GM19043 (cell line): Measurements from ENCODE around the gene C20orf144.

Experiments
- ATAC-seq: cut with Tn5 transposase; IDR thresholded peaks from one replicate; pipeline ENCODE4 v1.9.1; 2021; ENCODE audit warnings: low read depth; ENCODE audit not compliant: unreplicated experiment

C20orf144 gene

GRCh38 chr20:33649201-33649681 lies 12.9 kb upstream of the C20orf144 start:
- no peak for ATAC-seq

- ATAC-seq, result no peak
Observed at GRCh38 chr20:33650111-33650752, 11.9 kb upstream of the C20orf144 start.

DNA sequence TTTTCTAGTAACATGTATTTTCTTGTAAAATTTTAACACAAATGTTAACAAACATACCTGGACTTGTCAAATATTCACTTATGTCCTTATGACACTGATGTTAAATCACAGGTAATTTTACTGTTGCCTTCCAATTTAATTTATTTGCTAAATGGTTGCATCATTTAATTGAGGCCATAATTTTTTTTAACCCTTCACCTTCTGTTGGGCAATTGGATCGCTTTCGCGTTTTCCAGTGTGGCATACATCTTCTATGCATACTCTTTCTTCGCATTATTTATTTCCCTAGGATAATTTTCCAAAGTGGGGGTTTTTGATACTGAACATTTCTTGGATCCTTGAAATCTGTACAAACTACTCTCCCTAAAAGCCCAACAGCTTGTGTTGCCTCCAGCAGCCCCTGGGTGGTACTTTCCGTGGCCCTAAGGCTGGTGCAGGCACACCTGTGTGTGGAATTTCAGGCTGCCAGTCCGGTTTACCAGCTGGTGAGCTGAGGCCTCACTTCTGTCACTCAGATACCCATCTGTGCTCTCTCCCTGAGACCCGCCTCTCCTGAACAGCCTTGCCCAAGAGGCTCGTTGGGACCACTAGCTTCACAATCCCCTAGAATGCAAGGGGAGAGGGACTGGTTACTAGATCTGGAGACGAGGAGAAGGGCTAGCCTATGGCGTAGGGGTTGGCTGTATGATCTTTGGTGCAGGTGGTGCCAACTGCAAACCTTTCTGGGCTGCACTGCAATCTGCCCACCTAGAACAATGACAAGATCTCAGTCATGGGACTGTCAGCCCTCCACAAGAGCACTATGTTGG lies 11.2 kb upstream of the C20orf144 start:
- no peak for ATAC-seq

DNA sequence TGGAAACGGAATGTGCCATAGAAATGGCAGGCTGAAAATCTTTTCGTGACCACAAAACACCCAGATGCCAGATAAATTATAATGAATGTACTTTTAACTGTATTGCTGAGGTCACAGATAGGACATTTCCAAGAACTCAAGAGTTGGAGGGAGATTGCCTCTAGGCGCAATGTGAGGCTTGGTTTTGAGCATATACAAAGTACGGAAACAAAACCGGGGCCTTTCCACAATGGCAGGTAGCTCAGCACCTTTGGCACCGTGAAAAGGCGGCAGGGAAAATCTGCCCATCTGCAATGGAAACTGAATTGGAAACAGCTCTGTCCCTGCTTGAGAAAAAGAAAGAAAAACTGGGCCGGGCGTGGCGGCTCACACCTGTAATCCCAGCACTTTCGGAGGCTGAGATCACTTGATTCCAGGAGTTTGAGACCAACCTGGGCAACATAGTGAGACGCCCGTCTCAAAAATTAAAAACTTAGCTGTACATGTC lies 10.5 kb upstream of the C20orf144 start:
- ATAC-seq, result no peak

GRCh38 chr20:33653218-33653899 lies 8.8 kb upstream of the C20orf144 start:
- no peak for ATAC-seq

- no peak for ATAC-seq
Observed at GRCh38 chr20:33653900-33654596, 8.1 kb upstream of the C20orf144 start.

DNA sequence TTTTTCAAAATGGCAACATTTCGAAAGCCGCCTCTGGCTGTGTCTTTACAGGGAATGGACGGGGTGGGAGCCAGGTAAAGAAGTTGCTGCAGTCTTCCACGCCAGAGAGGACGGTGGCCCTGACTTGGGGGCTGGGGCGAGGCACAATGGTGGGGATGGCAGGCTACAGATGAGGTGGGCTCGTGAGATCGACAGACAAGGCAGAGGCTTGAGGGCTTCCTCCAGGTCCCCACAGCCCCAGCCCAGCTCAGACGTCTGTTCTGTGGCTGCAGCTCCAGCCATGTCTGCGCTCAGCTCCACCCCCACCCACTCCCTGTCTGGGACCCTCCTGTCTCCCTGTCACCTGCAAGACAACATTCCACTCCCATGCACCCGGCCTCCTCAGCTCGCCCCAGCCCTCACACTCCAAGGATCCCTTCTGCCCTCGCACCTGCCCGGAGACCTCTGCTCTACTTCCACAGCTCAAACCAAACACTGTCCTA lies 7.4 kb upstream of the C20orf144 start:
- no peak for ATAC-seq

GRCh38 chr20:33655164-33655563 lies 7.0 kb upstream of the C20orf144 start:
- no peak for ATAC-seq

GRCh38 chr20:33656010-33656782 lies 5.9 kb upstream of the C20orf144 start:
- ATAC-seq, result no peak

DNA sequence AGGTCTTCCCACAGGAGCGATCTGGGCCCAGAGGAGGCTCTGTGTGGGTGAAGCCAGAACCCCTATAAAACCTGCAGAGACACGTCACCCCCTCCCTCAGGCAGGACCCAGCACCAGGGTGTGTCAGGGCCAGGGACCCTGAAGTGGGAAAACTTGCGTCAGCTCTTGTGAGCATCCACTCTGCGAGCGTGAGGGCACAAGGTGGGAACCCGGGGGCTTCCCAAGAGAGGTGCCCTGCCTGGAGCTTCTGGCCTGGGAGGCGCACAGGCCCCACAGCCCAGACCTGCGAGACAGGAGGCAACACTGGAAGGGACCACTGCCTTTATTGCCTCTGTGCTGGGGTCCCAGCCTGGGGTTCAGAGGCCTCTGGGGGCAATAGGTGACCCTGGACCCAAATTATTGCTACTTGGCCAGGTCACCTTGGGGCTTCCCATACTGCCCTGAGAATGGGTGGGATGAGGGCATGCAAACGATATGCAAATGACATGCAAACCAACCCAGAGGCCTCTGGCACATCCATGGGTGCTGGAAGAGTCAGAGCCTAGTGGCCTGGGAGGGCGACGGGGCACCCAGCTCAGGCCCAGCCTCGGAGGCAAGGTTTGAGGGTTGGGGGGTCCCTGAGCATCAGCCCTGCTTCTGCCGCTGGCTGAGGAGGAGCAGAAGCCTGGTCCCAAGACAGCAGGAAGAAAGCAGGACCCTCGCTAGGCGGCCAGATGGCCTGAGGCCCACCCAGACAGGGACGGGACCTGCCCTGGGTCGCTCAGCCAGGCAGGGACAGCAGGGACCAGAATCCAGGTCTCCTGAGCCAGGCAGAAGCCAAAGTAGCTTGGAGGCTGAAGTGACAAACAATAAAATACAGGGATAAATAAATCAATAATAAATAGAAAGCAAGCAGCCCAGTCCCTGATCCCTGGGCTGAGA lies 5.1 kb upstream of the C20orf144 start:
- ATAC-seq, result no peak

GRCh38 chr20:33657704-33658095 lies 4.4 kb upstream of the C20orf144 start:
- no peak for ATAC-seq

- ATAC-seq, result no peak
Observed at GRCh38 chr20:33658510-33658909, 3.6 kb upstream of the C20orf144 start.

DNA sequence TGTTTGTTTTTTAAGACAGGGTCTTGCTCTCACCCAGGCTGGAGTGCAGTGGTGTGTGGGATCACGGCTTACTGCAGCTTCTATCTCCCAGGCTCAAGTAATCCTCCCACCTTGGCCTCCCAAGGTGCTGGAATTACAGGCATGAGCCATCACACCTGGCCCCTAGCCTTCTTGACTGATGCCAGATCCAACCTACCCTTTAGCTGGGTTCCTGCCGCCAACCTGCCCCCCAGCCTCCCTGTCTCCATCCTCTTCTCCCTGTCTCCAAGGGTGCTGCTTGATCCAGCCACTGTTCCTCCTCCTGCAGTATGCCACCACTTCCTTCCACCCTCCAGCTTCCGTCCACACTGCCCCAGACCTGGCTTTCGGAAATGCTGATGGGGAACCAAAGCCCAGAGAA lies 3.2 kb upstream of the C20orf144 start:
- no peak for ATAC-seq

- ATAC-seq, result no peak
Observed at GRCh38 chr20:33659341-33660034, 2.6 kb upstream of the C20orf144 start.

GRCh38 chr20:33660035-33660684 lies 2.0 kb upstream of the C20orf144 start:
- no peak for ATAC-seq

- no peak for ATAC-seq
Observed at GRCh38 chr20:33660685-33661058, 1.5 kb upstream of the C20orf144 start.

GRCh38 chr20:33663161-33664084 lies 1.3 kb downstream of the C20orf144 start:
- ATAC-seq, result peak; percentile 49
